Measurements from ENCODE around the gene UBE2F.

The UBE2F gene

DNA sequence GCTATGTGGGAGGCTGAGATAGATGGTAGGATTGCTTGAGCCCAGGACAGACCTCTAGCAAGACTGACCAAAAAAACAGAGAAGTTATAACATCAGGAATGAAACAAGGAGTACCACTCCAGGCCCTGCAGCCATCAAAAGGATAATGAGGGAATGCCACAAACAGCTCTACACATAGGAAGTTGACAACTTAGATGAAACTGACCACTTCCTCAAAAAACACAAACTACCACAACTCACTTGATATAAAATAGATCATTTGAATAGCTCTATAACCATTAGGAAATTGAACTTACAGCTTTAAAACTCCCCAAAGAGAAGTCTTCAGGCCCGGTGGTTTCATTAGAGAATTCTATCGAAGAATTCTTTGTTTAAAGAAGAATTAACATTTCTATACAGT lies 120.4 kb downstream of the UBE2F start:
- no peak overlapping the region for H3K9ac ChIP-seq (ENCODE audit: low read length in 5 of 5)
- no peak overlapping the region for H3K27ac ChIP-seq (ENCODE audit: low read depth, low read length)

DNA sequence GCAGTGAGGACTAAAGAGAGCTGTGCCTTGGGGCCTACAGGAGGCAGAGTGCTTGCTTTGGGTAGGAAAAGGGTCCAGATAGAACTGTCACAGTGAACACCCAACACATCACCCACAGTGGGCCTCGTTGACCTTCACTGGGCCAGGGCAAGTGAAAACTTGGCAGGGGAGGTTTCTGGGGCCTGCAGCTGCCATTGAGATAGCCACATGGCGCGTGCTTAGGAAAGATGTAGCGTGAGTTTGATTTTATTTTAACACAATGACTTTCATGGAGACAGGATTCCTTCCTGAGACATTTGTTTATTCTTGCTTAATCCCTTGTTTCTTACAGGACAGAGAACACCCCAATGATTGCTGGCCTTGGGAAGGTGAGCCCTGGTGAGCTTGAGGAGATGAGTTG lies 124.1 kb downstream of the UBE2F start:
- no peak overlapping the region for H3K4me3 ChIP-seq (ENCODE audit: low read depth in 1 of 5, low read length in 5 of 5)
- H3K27ac ChIP-seq (ENCODE audit: low read depth, low read length): no peak overlapping the region
- H3K4me1 ChIP-seq (ENCODE audit: control insufficient read depth in 5 of 5, insufficient read depth in 5 of 5, low read length in 5 of 5): no peaks in the 10 kb centered on the region
- H3K36me3 ChIP-seq (ENCODE audit: control insufficient read depth in 5 of 5, insufficient read depth in 5 of 5, low read length in 5 of 5): peaks cover 0 to 8% (median 0%) of the 10 kb centered on the region in 5 donors
- H3K9ac ChIP-seq (ENCODE audit: low read length in 5 of 5): no peak overlapping the region
- no peaks in the 10 kb centered on the region for H3K9me3 ChIP-seq (ENCODE audit: control insufficient read depth in 5 of 5, low read length in 5 of 5)
- H3K27me3 ChIP-seq (ENCODE audit: control insufficient read depth in 5 of 5, insufficient read depth in 4 of 5, low read length in 5 of 5): no peaks in the 10 kb centered on the region

More for the DNA sequence above, 120.4 kb downstream of the UBE2F start:
- H3K4me1 ChIP-seq (ENCODE audit: control insufficient read depth in 5 of 5, insufficient read depth in 5 of 5, low read length in 5 of 5): no peaks in the 10 kb centered on the region
- H3K4me3 ChIP-seq (ENCODE audit: low read depth in 1 of 5, low read length in 5 of 5): no peak overlapping the region
- H3K9me3 ChIP-seq (ENCODE audit: control insufficient read depth in 5 of 5, low read length in 5 of 5): no peaks in the 10 kb centered on the region
- H3K36me3 ChIP-seq (ENCODE audit: control insufficient read depth in 5 of 5, insufficient read depth in 5 of 5, low read length in 5 of 5): peaks cover 0 to 24% (median 18%) of the 10 kb centered on the region in 5 donors
- no peaks in the 10 kb centered on the region for H3K27me3 ChIP-seq (ENCODE audit: control insufficient read depth in 5 of 5, insufficient read depth in 4 of 5, low read length in 5 of 5)

DNA sequence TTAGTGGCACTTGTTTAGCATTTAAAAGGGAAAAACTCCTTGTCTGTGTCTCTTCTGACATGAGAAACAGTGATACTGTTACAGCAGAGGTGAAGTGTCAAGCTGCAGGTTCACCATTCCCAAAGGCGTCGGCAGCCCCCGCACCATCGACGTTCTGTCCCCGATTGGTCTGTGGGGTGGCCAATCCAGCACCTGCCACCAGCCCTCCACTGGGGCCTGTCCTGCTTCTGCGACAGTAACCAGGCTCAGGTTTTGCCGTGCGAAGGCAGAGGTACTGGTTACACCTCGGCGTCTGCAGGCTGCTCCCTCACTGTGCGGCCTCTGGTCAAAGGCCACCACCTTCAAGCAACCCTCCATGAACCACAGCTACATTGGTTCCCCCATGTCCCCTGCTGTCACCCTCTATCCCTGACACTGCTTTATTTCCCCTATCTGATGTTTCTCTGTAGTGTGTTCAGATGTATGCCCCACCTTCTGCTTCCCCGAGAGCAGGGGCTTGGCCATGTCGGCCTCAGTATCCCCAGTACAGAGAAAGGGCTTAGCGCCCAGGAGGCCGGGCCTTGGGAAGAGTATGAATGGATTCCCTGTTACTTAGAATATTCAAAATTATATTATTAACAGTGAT lies 124.7 kb downstream of the UBE2F start:
- H3K4me1 ChIP-seq (ENCODE audit: control insufficient read depth in 5 of 5, insufficient read depth in 5 of 5, low read length in 5 of 5): no peaks in the 10 kb centered on the region

More for the DNA sequence above, 124.7 kb downstream of the UBE2F start:
- Histone ChIP-seq H3K36me3 (ENCODE audit: control insufficient read depth in 5 of 5, insufficient read depth in 5 of 5, low read length in 5 of 5) (peaks cover 0 to 8% (median 0%) of the 10 kb centered on the region in 5 donors), H3K27me3 (ENCODE audit: control insufficient read depth in 5 of 5, insufficient read depth in 4 of 5, low read length in 5 of 5) (no peaks in the 10 kb centered on the region), H3K27ac (ENCODE audit: low read depth, low read length) (no peak overlapping the region), H3K9ac (ENCODE audit: low read length in 5 of 5) (no peak overlapping the region), H3K4me3 (ENCODE audit: low read depth in 1 of 5, low read length in 5 of 5) (no peak overlapping the region), H3K9me3 (ENCODE audit: control insufficient read depth in 5 of 5, low read length in 5 of 5) (no peaks in the 10 kb centered on the region)

Data from subcutaneous abdominal adipose tissue (tissue), 5 donors.